OCI-LY7 (cell line): Measurements from ENCODE around the gene STXBP1. TPM values are rescaled to one million over a fixed set of nuclear protein-coding genes. Genes with fewer than 3 reads are reported as not detected.

Source experiments
- BruUV-seq: library from RNA; stranded (reverse); fragments of 400-500 nt; replicated peaks from 2 replicates; lab custom pipeline; 2021; lab: Mats Ljungman, UMichigan
- CTCF ChIA-PET: fragments of 300-600 bp; sonication (Branson Sonifier 250); formaldehyde crosslinking; loops from one replicate; lab custom pipeline; 2022; ENCODE audit warnings: antibody characterized with exemption; ENCODE audit not compliant: unreplicated experiment; lab: Charles Lee
- POLR2A ChIA-PET: fragments of 300-600 bp; sonication (Branson Sonifier 250); formaldehyde crosslinking; loops from one replicate; lab custom pipeline; 2022; ENCODE audit warnings: antibody characterized with exemption; lab: Charles Lee
- DNase-seq: peaks from one replicate; pipeline ENCODE4 v3.0.0-alpha.2; 2015; ENCODE audit warnings: low spot score
- H2AFZ ChIP-seq: fragments of 200-600 bp; sonication (generic), shearing (Covaris generic); 2 replicates; pipeline ENCODE4 v1.6.1; 2014; ENCODE audit warnings: mild to moderate bottlenecking, antibody characterized with exemption, low read length, moderate library complexity
- H3K27ac ChIP-seq: fragments of 200-600 bp; sonication (generic); 2 replicates; pipeline ENCODE4 v1.5.1; 2014; ENCODE audit warnings: mixed run types, low read depth, mild to moderate bottlenecking, moderate library complexity, low read length, inconsistent platforms; ENCODE audit not compliant: poor library complexity, severe bottlenecking
- H3K36me3 ChIP-seq: fragments of 200-600 bp; sonication (generic); 2 replicates; pipeline ENCODE4 v1.6.1; 2014; ENCODE audit warnings: mild to moderate bottlenecking, antibody characterized with exemption, low read length, moderate library complexity, mixed read lengths; ENCODE audit not compliant: insufficient read depth
- H3K4me1 ChIP-seq: fragments of 200-600 bp; sonication (generic); 2 replicates; pipeline ENCODE4 v1.5.1; 2014; ENCODE audit warnings: mild to moderate bottlenecking, low read length; ENCODE audit not compliant: insufficient read depth, poor library complexity, severe bottlenecking
- H3K4me2 ChIP-seq: fragments of 200-600 bp; sonication (generic); 2 replicates; pipeline ENCODE4 v1.6.1; 2014; ENCODE audit warnings: mild to moderate bottlenecking, low read length
- H3K4me3 ChIP-seq: fragments of 200-600 bp; sonication (generic); 2 replicates; pipeline ENCODE4 v1.5.1; 2014; ENCODE audit warnings: mild to moderate bottlenecking, low read depth, low read length; ENCODE audit not compliant: poor library complexity, severe bottlenecking
- H3K79me2 ChIP-seq: fragments of 200-600 bp; sonication (generic); 2 replicates; pipeline ENCODE4 v1.6.1; 2016; ENCODE audit warnings: low read depth, mild to moderate bottlenecking, low read length, moderate library complexity, mixed read lengths; ENCODE audit not compliant: insufficient read depth
- H3K9me2 ChIP-seq: fragments of 200-600 bp; sonication (generic); 2 replicates; pipeline ENCODE4 v1.6.1; 2016; ENCODE audit warnings: mild to moderate bottlenecking, low read length, mixed read lengths; ENCODE audit not compliant: insufficient read depth
- H3K9me3 ChIP-seq: fragments of 200-600 bp; sonication (generic); 2 replicates; pipeline ENCODE4 v1.6.1; 2014; ENCODE audit warnings: mild to moderate bottlenecking, mixed run types, low read length, mixed read lengths
- H4K20me1 ChIP-seq: fragments of 200-600 bp; sonication (generic); 2 replicates; pipeline ENCODE4 v1.6.1; 2014; ENCODE audit warnings: mild to moderate bottlenecking, antibody characterized with exemption, low read length, moderate library complexity, mixed read lengths; ENCODE audit not compliant: insufficient read depth
- CTCF ChIP-seq: fragments of 200-600 bp; sonication (generic); conservative IDR thresholded peaks from 2 replicates; pipeline ENCODE4 v1.5.1; 2014; ENCODE audit warnings: mild to moderate bottlenecking, antibody characterized with exemption, low read length, moderate library complexity, mixed read lengths
- EZH2phosphoT487 ChIP-seq: fragments of 200-600 bp; sonication (generic); IDR thresholded peaks from 2 replicates; pipeline ENCODE4 v1.6.1; 2018; ENCODE audit warnings: low read depth, borderline replicate concordance, mild to moderate bottlenecking, mixed run types, antibody characterized with exemption, low read length, moderate library complexity, mixed read lengths
- intact Hi-C: fragments of 100-400 bp; cut with micrococcal nuclease; formaldehyde crosslinking; loops from one replicate; pipeline ENCODE4 v1.10.0; 2022; ENCODE audit not compliant: unreplicated experiment
- total RNA-seq, 2 experiments: library from RNA; depleted of rRNA in 1 of 2; stranded (reverse); fragments of >200 nt in 1 of 2; shearing (Covaris generic) in 1 of 2; gene quantifications; 2 replicates each; pipeline ENCODE4 v1.2.3, GENCODE V29; 2014 to 2022

STXBP1 gene
- total RNA-seq, 2 experiments from 2014 or later: 4.1 to 20.4 TPM

- no peaks in the 10 kb centered on the region for H3K9me2 ChIP-seq
- no peak overlapping the region for H3K4me3 ChIP-seq
- H4K20me1 ChIP-seq: no peaks in the 10 kb centered on the region
- POLR2A ChIA-PET: interaction anchor here (0.9 to 1.5 kb wide), 2 partner anchors 14 to 19 kb away, joined by 3 read pairs; no protein-coding TSS in a partner anchor
- H3K9me3 ChIP-seq: no peaks in the 10 kb centered on the region
- no TSS peak for BruUV-seq
- no peak for DNase-seq
- TF ChIP-seq CTCF (no peak), EZH2phosphoT487 (no peak)
- intact Hi-C loops: no loop called here
- H2AFZ ChIP-seq: no peak overlapping the region
- no peaks in the 10 kb centered on the region for H3K4me1 ChIP-seq
- no peaks in the 10 kb centered on the region for H3K79me2 ChIP-seq
- CTCF ChIA-PET: no interaction called here
- H3K27ac ChIP-seq: no peak overlapping the region
- H3K36me3 ChIP-seq: no peaks in the 10 kb centered on the region
- no peak overlapping the region for H3K4me2 ChIP-seq
Measured at GRCh38 chr9:127603226-127603625, 8.9 kb upstream of the STXBP1 start.

- Histone ChIP-seq H3K9me3 (no peaks in the 10 kb centered on the region), H3K36me3 (no peaks in the 10 kb centered on the region), H4K20me1 (no peaks in the 10 kb centered on the region), H3K27ac (no peak overlapping the region), H2AFZ (no peak overlapping the region), H3K4me2 (no peak overlapping the region), H3K9me2 (no peaks in the 10 kb centered on the region), H3K4me1 (peaks cover 6% of the 10 kb centered on the region), H3K79me2 (no peaks in the 10 kb centered on the region), H3K4me3 (no peak overlapping the region)
- ChIA-PET CTCF (no interaction called here), POLR2A (no interaction called here)
- BruUV-seq: no TSS peak
- TF ChIP-seq EZH2phosphoT487 (no peak), CTCF (no peak)
- no peak for DNase-seq
- intact Hi-C loops: no loop called here
Measured at GRCh38 chr9:127606043-127606442, 6.0 kb upstream of the STXBP1 start.

GRCh38 chr9:127608104-127608966, 3.7 kb upstream of the STXBP1 start:
- no peaks in the 10 kb centered on the region for H3K9me3 ChIP-seq
- H3K4me2 ChIP-seq: peak overlapping the region; percentile 48
- H2AFZ ChIP-seq: peak overlapping the region; percentile 2; the same call in 1 of the 2 replicates
- no peaks in the 10 kb centered on the region for H3K36me3 ChIP-seq
- H3K4me3 ChIP-seq: peak overlapping the region; percentile 38
- intact Hi-C loops: no loop called here
- no peaks in the 10 kb centered on the region for H3K9me2 ChIP-seq
- no peaks in the 10 kb centered on the region for H4K20me1 ChIP-seq
- ChIA-PET CTCF (no interaction called here), POLR2A (interaction anchor here (0.6 kb wide), 1 partner anchor 417 kb away, joined by 3 read pairs; no protein-coding TSS in a partner anchor)
- TF ChIP-seq EZH2phosphoT487 (no peak), CTCF (no peak)
- H3K79me2 ChIP-seq: no peaks in the 10 kb centered on the region
- H3K27ac ChIP-seq: no peak overlapping the region
- peaks cover 18% of the 10 kb centered on the region for H3K4me1 ChIP-seq
- DNase-seq: peak; percentile 59
- no TSS peak for BruUV-seq
